ENCODE data around the gene CRB1.

DNA sequence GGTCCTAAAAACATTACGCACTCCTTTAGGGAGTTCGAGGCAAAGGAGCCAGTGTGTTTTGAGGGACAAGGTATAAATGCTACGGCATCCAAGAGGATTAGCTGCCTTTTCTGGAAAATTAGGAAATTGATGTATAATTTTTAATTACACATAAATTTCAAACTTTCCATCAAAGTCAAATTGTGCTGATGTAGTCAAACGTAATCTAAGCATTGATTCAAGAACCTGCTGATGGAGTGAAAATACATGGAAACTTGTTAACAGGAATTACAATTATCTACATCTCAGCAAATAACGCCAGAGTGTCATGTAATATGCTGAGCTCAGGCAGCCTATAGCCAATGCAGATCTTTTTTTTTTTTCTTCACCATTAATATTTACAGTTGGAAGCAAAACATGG, 194.5 kb downstream of the CRB1 start:
- TF ChIP-seq POLR2AphosphoS5 (IDR thresholded peaks at IDR 0.05) = no peak
- TF ChIP-seq, protein P1, sequence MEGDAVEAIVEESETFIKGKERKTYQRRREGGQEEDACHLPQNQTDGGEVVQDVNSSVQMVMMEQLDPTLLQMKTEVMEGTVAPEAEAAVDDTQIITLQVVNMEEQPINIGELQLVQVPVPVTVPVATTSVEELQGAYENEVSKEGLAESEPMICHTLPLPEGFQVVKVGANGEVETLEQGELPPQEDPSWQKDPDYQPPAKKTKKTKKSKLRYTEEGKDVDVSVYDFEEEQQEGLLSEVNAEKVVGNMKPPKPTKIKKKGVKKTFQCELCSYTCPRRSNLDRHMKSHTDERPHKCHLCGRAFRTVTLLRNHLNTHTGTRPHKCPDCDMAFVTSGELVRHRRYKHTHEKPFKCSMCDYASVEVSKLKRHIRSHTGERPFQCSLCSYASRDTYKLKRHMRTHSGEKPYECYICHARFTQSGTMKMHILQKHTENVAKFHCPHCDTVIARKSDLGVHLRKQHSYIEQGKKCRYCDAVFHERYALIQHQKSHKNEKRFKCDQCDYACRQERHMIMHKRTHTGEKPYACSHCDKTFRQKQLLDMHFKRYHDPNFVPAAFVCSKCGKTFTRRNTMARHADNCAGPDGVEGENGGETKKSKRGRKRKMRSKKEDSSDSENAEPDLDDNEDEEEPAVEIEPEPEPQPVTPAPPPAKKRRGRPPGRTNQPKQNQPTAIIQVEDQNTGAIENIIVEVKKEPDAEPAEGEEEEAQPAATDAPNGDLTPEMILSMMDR (IDR thresholded peaks at IDR 0.05) = no peak

Data from breast epithelium (tissue), 3 donors.